GM18861 (cell line): Measurements from ENCODE around the gene NGDN.
"Not testable (repeated sequence)": the region's sequence is repeated elsewhere in the genome, so short reads cannot be mapped to it uniquely, and the experiment has no call there.

Experiments used
- ATAC-seq: cut with Tn5 transposase; IDR thresholded peaks from one replicate; pipeline ENCODE4 v1.9.1; 2021; ENCODE audit not compliant: unreplicated experiment

NGDN gene

GRCh38 chr14:23438101-23438971 lies 31.2 kb upstream of the NGDN start:
- no peak for ATAC-seq

- ATAC-seq: no peak
Observed at GRCh38 chr14:23439107-23439835, 30.2 kb upstream of the NGDN start.

GRCh38 chr14:23441076-23441475 lies 28.4 kb upstream of the NGDN start:
- ATAC-seq: no peak

GRCh38 chr14:23442721-23443356 lies 26.7 kb upstream of the NGDN start:
- ATAC-seq: no peak

GRCh38 chr14:23443411-23443812 lies 26.1 kb upstream of the NGDN start:
- no peak for ATAC-seq

- no peak for ATAC-seq
Observed at GRCh38 chr14:23443881-23444280, 25.6 kb upstream of the NGDN start.

- ATAC-seq: no peak
Observed at GRCh38 chr14:23444314-23444713, 25.2 kb upstream of the NGDN start.

GRCh38 chr14:23445773-23446172 lies 23.7 kb upstream of the NGDN start:
- ATAC-seq: no peak

- ATAC-seq: no peak
Observed at GRCh38 chr14:23446291-23446851, 23.1 kb upstream of the NGDN start.

GRCh38 chr14:23447361-23448350 lies 21.8 kb upstream of the NGDN start:
- no peak for ATAC-seq

GRCh38 chr14:23449314-23449713 lies 20.2 kb upstream of the NGDN start:
- no peak for ATAC-seq

GRCh38 chr14:23450379-23450778 lies 19.1 kb upstream of the NGDN start:
- ATAC-seq: no peak

GRCh38 chr14:23452237-23452636 lies 17.3 kb upstream of the NGDN start:
- ATAC-seq: no peak

- ATAC-seq: no peak
Observed at GRCh38 chr14:23454445-23454856, 15.1 kb upstream of the NGDN start.

- ATAC-seq: not testable (repeated sequence)
Observed at GRCh38 chr14:23456883-23457586, 12.5 kb upstream of the NGDN start.

- ATAC-seq: no peak
Observed at GRCh38 chr14:23457587-23458445, 11.7 kb upstream of the NGDN start.

- no peak for ATAC-seq
Observed at GRCh38 chr14:23460960-23461359, 8.5 kb upstream of the NGDN start.

- ATAC-seq: no peak
Observed at GRCh38 chr14:23464700-23465099, 4.8 kb upstream of the NGDN start.

- no peak for ATAC-seq
Observed at GRCh38 chr14:23465261-23465660, 4.2 kb upstream of the NGDN start.
